H1 (cell line): ENCODE results near the gene TFPI2. TPM values are rescaled to one million over a fixed set of nuclear protein-coding genes. Genes with fewer than 3 reads are reported as not detected.

Experiments
- CBX5 ChIP-seq: fragments of 300-800, 300-1000 bp; sonication (generic); IDR thresholded peaks from 2 replicates; pipeline ENCODE4 v1.7.1; 2016; ENCODE audit warnings: antibody characterized with exemption, low read length, low read depth
- TAF7 ChIP-seq: optimal IDR thresholded peaks from 2 replicates; pipeline ENCODE3; 2011; ENCODE audit warnings: low read depth, mild to moderate bottlenecking, inconsistent platforms, low read length, moderate library complexity, borderline replicate concordance
- TEAD4 ChIP-seq: IDR thresholded peaks from 2 replicates; pipeline ENCODE4 v1.6.1; 2012; ENCODE audit warnings: low read depth, low read length, inconsistent platforms, mixed read lengths
- polyA plus RNA-seq, 7 experiments: library from polyadenylated mRNA; depleted of rRNA in 3 of 7; stranded (reverse) in 5 of 7; unstranded in 2 of 7; fragments of >200 nt in 5 of 7; fragments of 200-250 nt in 2 of 7; gene quantifications; 1 replicate in 5 of 7; 2 replicates in 1 of 7; 4 replicates in 1 of 7; pipeline versions ENCODE4 v1.2.1 to v1.2.3, GENCODE V29; 2011 to 2013; ENCODE audit warnings: missing spikeins in 2 of 7, mixed read lengths in 2 of 7
- small RNA-seq: library from polyadenylated mRNA; stranded (forward); fragments of <200 nt; extraction: miRNeasy Mini kit (QIAGEN cat#:217004); gene quantifications from one replicate; pipeline ENCODE3, GENCODE V24; 2013; ENCODE audit not compliant: insufficient read depth
- total RNA-seq: library from RNA; stranded (reverse); fragmentation: NEBNext Ultra II Directional; extraction: Animal tissue kit (Norgen Biotek cat#: 25700); gene quantifications from 2 replicates; pipeline ENCODE4 v1.2.1, GENCODE V29; 2021

The TFPI2 gene
- total and polyA plus RNA-seq, 2 of the 8 experiments (the other 6 are each of a cell fraction or from before 2014, with no cell fraction given), result 6.8 to 8.9 TPM

DNA sequence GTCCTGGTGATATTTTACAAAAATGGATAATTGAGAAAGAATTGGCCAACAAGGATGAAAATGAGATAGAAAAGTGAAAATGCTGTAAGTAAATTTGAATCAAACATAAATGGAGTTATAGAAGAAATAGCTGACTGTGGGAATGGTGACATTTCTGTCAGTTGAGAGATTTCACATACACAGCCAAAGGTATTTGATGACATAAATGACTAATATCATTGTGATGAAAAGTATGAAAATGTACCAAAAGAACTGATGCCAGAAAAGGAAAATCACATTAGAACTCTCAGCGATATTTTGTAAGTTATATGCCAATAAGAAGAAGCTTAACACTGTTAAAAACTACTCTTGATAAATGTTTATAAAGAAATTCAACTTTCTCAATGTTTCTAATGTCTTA, 54.9 kb downstream of the TFPI2 start (continued):
- TF ChIP-seq TEAD4 (no peak), CBX5 (no peak), TAF7 (no peak)

Small RNA genes lying within 50 kb of the gene (small RNA-seq; reads per million reads assigned to genes)
- not detected for gene AC002076.2

Other genes starting within 250 kb of the TFPI2 start
- gene GNGT1, start 15.8 kb upstream of the TFPI2 start, total RNA-seq, result 0.21 and 0.26 TPM in 2 replicates
- not detected in 2 replicates for gene GNGT1, start 15.8 kb upstream of the TFPI2 start, polyA plus RNA-seq (2011; rRNA removed)
- gene GNG11, start 31.0 kb upstream of the TFPI2 start, total RNA-seq, result 1.3 TPM in 2 replicates
- 0.38 TPM in 2 replicates for gene GNG11, start 31.0 kb upstream of the TFPI2 start, polyA plus RNA-seq (2011; rRNA removed)
- 29.7 and 31.7 TPM in 2 replicates for gene BET1, start 113.6 kb upstream of the TFPI2 start, total RNA-seq
- 12.6 and 20.6 TPM in 2 replicates for gene BET1, start 113.6 kb upstream of the TFPI2 start, polyA plus RNA-seq (2011; rRNA removed)